ENCODE results near the gene FCHSD1. TPM values are rescaled to one million over a fixed set of nuclear protein-coding genes. Genes with fewer than 3 reads are reported as not detected.

The FCHSD1 gene
- total RNA-seq, 1 donor = 19.9 TPM

GRCh38 chr5:141674747-141675146 lies 23.5 kb upstream of the FCHSD1 start:
- TF ChIP-seq CTCF (IDR thresholded peaks at IDR 0.05; ENCODE audit: insufficient read depth, low read length) = no peak
- H3K4me3 ChIP-seq (ENCODE audit: low read depth, low read length) = no peak overlapping the region
- DNase-seq (ENCODE audit: low read depth) = no peak

- DNase-seq (ENCODE audit: low read depth) = no peak
- no peak overlapping the region for H3K4me3 ChIP-seq (ENCODE audit: low read depth, low read length)
- TF ChIP-seq CTCF (IDR thresholded peaks at IDR 0.05; ENCODE audit: insufficient read depth, low read length) = no peak
Measured at GRCh38 chr5:141672841-141673813, 21.9 kb upstream of the FCHSD1 start.

- no peak overlapping the region for H3K4me3 ChIP-seq (ENCODE audit: low read depth, low read length)
Measured at GRCh38 chr5:141672071-141672840, 21.0 kb upstream of the FCHSD1 start.

GRCh38 chr5:141669520-141669919 lies 18.3 kb upstream of the FCHSD1 start:
- no peak for TF ChIP-seq CTCF (IDR thresholded peaks at IDR 0.05; ENCODE audit: insufficient read depth, low read length)
- H3K4me3 ChIP-seq (ENCODE audit: low read depth, low read length) = no peak overlapping the region
- no peak for DNase-seq (ENCODE audit: low read depth)

More at GRCh38 chr5:141672071-141672840, 21.0 kb upstream of the FCHSD1 start:
- TF ChIP-seq CTCF (IDR thresholded peaks at IDR 0.05; ENCODE audit: insufficient read depth, low read length) = no peak
- DNase-seq (ENCODE audit: low read depth) = no peak

- H3K4me3 ChIP-seq (ENCODE audit: low read depth, low read length) = no peak overlapping the region
- no peak for DNase-seq (ENCODE audit: low read depth)
- TF ChIP-seq CTCF (IDR thresholded peaks at IDR 0.05; ENCODE audit: insufficient read depth, low read length) = no peak
Measured at GRCh38 chr5:141668601-141669265, 17.5 kb upstream of the FCHSD1 start.
